ENCODE measurements around the gene AFF2. TPM values are rescaled to one million over a fixed set of nuclear protein-coding genes. Genes with fewer than 3 reads are reported as not detected.

The AFF2 gene
- total RNA-seq, 6 donors from 2014 or later, result 6.1 to 17.4 (median 9.7) TPM

- no peaks in the 10 kb centered on the region for H3K27me3 ChIP-seq
- 71 to 88% methylated on average over 2 to 3 of the region's 3 CpGs for WGBS, 2 donors
- no peaks in the 10 kb centered on the region for H3K36me3 ChIP-seq
- H3K4me1 ChIP-seq, result no peaks in the 10 kb centered on the region
- no peak overlapping the region for H3K4me3 ChIP-seq
- TF ChIP-seq POLR2AphosphoS5 (IDR thresholded peaks at IDR 0.05) (no peak), POLR2A (IDR thresholded peaks at IDR 0.05) (no peak), CTCF (IDR thresholded peaks at IDR 0.05) (no peak), EP300 (IDR thresholded peaks at IDR 0.05) (no peak)
- DNase-seq (no peak), ATAC-seq (ENCODE audit: low FRiP score in 2 of 2) (no peak)
- H3K9me3 ChIP-seq, result no peaks in the 10 kb centered on the region
- no peak overlapping the region for H3K27ac ChIP-seq
Observed at GRCh38 chrX:148722966-148723365, 222.5 kb downstream of the AFF2 start.

- DNase-seq, result no peak
- no peaks in the 10 kb centered on the region for H3K36me3 ChIP-seq
- 77 to 89% methylated on average over 2 of the region's 2 CpGs for WGBS, 2 donors
- TF ChIP-seq POLR2A (IDR thresholded peaks at IDR 0.05) (no peak), CTCF (IDR thresholded peaks at IDR 0.05) (no peak), EP300 (IDR thresholded peaks at IDR 0.05) (no peak), POLR2AphosphoS5 (IDR thresholded peaks at IDR 0.05) (no peak)
- H3K27ac ChIP-seq, result no peak overlapping the region
- H3K4me3 ChIP-seq, result no peak overlapping the region
- ATAC-seq (ENCODE audit: low FRiP score in 2 of 2), result no peak
- H3K27me3 ChIP-seq, result no peaks in the 10 kb centered on the region
- H3K4me1 ChIP-seq, result no peaks in the 10 kb centered on the region
- no peaks in the 10 kb centered on the region for H3K9me3 ChIP-seq
Observed at GRCh38 chrX:148723551-148723950, 223.1 kb downstream of the AFF2 start.

GRCh38 chrX:148728901-148729300, 228.5 kb downstream of the AFF2 start:
- H3K4me1 ChIP-seq, result no peaks in the 10 kb centered on the region
- no peaks in the 10 kb centered on the region for H3K27me3 ChIP-seq
- H3K36me3 ChIP-seq, result no peaks in the 10 kb centered on the region
- H3K27ac ChIP-seq, result no peak overlapping the region
- WGBS, 2 donors, result 66 to 81% methylated on average over 5 of the region's 5 CpGs
- DNase-seq, result no peak
- TF ChIP-seq POLR2AphosphoS5 (IDR thresholded peaks at IDR 0.05) (no peak), POLR2A (IDR thresholded peaks at IDR 0.05) (no peak), EP300 (IDR thresholded peaks at IDR 0.05) (no peak), CTCF (IDR thresholded peaks at IDR 0.05) (no peak)
- ATAC-seq (ENCODE audit: low FRiP score in 2 of 2), result no peak
- H3K9me3 ChIP-seq, result no peaks in the 10 kb centered on the region
- no peak overlapping the region for H3K4me3 ChIP-seq

GRCh38 chrX:148732743-148733142, 232.3 kb downstream of the AFF2 start:
- H3K27me3 ChIP-seq, result no peaks in the 10 kb centered on the region

More at GRCh38 chrX:148732743-148733142, 232.3 kb downstream of the AFF2 start:
- no peaks in the 10 kb centered on the region for H3K36me3 ChIP-seq
- TF ChIP-seq POLR2A (IDR thresholded peaks at IDR 0.05), result no peak
- TF ChIP-seq POLR2AphosphoS5 (IDR thresholded peaks at IDR 0.05), result no peak
- no peak for TF ChIP-seq CTCF (IDR thresholded peaks at IDR 0.05)
- no peak for TF ChIP-seq EP300 (IDR thresholded peaks at IDR 0.05)
- H3K9me3 ChIP-seq, result no peaks in the 10 kb centered on the region
- H3K4me3 ChIP-seq, result no peak overlapping the region
- DNase-seq, result no peak
- H3K4me1 ChIP-seq, result no peaks in the 10 kb centered on the region
- ATAC-seq (ENCODE audit: low FRiP score in 2 of 2), result no peak
- no peak overlapping the region for H3K27ac ChIP-seq

All from upper lobe of left lung (tissue), 6 donors.